ENCODE measurements around the gene RPL38. TPM values are rescaled to one million over a fixed set of nuclear protein-coding genes. Genes with fewer than 3 reads are reported as not detected.
A peak's percentile ranks its signal among the peaks of the same experiment; 100 is the strongest.

RPL38 gene
- polyA plus RNA-seq, 1 experiment, result 1,841 TPM

DNA sequence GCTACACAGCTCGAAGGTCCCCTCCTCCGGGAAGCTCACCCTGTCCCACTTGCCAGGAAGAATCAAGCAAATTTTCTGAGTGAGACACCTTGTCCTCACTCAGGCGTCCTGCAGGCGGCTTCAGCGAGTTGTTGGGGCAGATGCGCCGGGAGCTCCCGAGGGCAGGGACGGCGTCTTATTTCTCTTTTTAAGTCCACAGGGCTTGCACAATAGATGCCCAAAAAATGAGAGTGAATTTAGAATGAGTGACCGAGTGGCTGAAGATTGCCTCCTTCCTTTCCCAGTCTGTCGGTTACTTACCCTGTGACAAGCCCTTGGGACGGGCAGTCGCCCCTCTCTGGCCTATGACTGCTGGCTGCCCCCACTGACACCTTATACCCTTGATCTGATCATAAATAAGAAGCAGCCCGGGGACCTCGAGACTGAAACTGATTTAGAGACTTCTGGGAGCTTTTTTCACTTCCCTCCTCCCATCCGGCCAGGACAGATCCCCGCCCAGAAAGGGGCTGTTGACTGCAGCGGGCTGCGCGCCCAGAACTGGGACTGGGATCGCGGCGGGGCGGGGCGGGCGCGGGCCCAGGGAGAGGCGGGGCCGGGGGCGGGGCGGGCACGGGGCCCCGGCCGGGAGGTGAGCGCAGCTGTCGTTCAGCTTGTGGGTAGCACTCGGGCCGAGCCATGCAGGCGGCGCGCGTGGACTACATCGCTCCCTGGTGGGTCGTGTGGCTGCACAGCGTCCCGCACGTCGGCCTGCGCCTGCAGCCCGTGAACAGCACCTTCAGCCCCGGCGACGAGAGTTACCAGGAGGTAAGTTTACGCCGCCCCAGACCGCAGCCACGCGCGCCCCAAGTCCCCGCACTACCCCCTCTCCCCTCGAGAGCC lies 9.7 kb downstream of the RPL38 start, which contains the start of gene TTYH2:
Gene TTYH2, plus strand, starts transcription at position 659 of the 879 bp plus-strand sequence. Its CDS starts 17 bp downstream, at position 676.
- H3K4me3 ChIP-seq (ENCODE audit: low read depth, low read length), result peak within 1 kb of the TSS; percentile 46
- ChIA-PET POLR2A (interaction anchor here (0.7 kb wide), 1 partner anchor 9 kb away, joined by 3 read pairs; no protein-coding TSS in a partner anchor), CTCF (interaction anchor here (0.7 to 4.0 kb wide), 4 partner anchors 9 to 148 kb away, joined by 3 to 21 read pairs (median 4); partner anchors contain the start of genes BTBD17 and RPL38)
- H3K27me3 ChIP-seq (ENCODE audit: control insufficient read depth, insufficient read depth, low read length), result no peaks in the 10 kb centered on the region
- TF ChIP-seq, protein P1, sequence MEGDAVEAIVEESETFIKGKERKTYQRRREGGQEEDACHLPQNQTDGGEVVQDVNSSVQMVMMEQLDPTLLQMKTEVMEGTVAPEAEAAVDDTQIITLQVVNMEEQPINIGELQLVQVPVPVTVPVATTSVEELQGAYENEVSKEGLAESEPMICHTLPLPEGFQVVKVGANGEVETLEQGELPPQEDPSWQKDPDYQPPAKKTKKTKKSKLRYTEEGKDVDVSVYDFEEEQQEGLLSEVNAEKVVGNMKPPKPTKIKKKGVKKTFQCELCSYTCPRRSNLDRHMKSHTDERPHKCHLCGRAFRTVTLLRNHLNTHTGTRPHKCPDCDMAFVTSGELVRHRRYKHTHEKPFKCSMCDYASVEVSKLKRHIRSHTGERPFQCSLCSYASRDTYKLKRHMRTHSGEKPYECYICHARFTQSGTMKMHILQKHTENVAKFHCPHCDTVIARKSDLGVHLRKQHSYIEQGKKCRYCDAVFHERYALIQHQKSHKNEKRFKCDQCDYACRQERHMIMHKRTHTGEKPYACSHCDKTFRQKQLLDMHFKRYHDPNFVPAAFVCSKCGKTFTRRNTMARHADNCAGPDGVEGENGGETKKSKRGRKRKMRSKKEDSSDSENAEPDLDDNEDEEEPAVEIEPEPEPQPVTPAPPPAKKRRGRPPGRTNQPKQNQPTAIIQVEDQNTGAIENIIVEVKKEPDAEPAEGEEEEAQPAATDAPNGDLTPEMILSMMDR (IDR thresholded peaks at IDR 0.05; ENCODE audit: insufficient read depth, low read depth, low read length), result peak; percentile 50
- H3K36me3 ChIP-seq (ENCODE audit: control insufficient read depth, insufficient read depth, low read length), result peaks cover 8% of the 10 kb centered on the region
- DNase-seq (ENCODE audit: low read depth), result peak; percentile 34

DNA sequence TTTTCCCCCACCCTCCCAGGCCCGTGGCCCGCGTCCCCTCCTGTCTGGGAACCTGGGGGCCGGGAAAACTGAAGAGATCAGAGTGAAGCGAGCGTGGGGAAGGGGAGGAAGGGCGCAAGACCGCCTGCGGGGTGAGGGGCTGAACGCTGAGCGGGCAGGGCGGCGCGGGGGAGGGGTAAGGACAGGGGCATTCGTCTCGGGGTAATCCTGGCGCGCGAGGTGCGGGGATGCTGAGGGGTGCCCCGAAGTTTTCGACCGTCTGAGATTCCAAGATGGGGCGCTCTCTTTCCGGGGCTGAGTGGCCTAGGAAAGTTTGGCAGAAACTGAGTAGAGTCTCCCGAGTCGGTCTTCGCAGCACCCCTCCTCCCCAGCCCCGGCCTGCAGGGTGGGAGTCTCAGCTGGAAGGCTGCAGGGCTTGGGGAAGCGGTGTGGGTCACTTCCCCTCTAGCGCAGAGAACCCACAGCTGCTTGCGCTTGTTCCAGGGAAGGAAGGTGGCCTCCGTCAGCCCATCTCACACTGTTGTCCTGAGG lies 10.4 kb downstream of the RPL38 start:
- H3K27me3 ChIP-seq (ENCODE audit: control insufficient read depth, insufficient read depth, low read length), result no peaks in the 10 kb centered on the region
- POLR2A ChIA-PET, result no interaction called here
- TF ChIP-seq, protein P1 (IDR thresholded peaks at IDR 0.05; ENCODE audit: insufficient read depth, low read depth, low read length), result no peak
- CTCF ChIA-PET, result interaction anchor here (1.1 to 4.0 kb wide), 2 partner anchors 10 to 148 kb away, joined by 3 to 21 read pairs; partner anchors contain the start of genes BTBD17 and RPL38
- DNase-seq (ENCODE audit: low read depth), result no peak
- peak overlapping the region; percentile 40 for H3K4me3 ChIP-seq (ENCODE audit: low read depth, low read length)
- peaks cover 6% of the 10 kb centered on the region for H3K36me3 ChIP-seq (ENCODE audit: control insufficient read depth, insufficient read depth, low read length)

DNA sequence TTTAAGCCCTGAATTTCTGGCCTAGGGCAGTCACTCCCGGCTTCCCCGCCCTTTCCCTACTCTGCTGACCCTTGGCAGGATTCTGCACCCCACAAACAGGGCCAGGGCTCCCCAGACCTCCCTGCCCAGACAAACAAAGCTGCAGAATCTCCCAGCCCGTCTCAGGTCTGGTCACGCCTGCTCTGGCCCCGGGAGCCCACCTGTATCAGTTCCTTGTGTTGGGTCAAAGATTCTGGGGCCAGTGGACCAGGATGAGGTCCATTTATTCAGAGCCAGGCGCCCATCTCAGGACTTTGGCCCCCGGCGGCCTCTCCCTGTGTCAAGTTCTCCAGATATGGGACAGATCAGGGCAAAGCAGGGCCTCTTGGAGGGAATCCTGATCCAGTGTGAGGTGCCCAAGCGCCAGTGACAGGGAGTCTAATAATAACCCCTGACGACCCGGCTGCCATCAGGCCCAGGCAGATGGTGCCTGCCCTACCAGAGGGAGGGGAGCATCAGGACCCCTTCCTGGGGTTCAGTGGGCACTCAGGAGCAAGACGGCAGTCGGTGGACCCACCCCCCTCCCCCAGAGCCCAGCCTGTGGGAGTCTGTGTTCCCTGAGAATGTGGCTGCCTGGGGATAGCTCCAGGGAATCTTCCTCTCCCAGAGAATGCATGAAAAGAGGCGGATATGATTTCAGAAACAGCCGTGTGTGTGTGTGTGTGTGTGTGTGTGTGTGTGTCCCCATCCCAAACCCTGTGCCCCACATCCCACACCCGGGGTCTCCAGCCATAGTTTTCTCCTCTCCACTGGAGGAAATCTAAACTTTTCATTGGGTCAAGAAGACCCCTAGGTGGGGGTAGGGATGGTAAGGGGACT lies 11.2 kb downstream of the RPL38 start:
- H3K36me3 ChIP-seq (ENCODE audit: control insufficient read depth, insufficient read depth, low read length), result peaks cover 3% of the 10 kb centered on the region
- TF ChIP-seq, protein P1 (IDR thresholded peaks at IDR 0.05; ENCODE audit: insufficient read depth, low read depth, low read length), result no peak
- POLR2A ChIA-PET, result interaction anchor here (0.7 kb wide), 1 partner anchor 90 kb away, joined by 4 read pairs; no protein-coding TSS in a partner anchor
- no peak overlapping the region for H3K4me3 ChIP-seq (ENCODE audit: low read depth, low read length)
- no peak for DNase-seq (ENCODE audit: low read depth)
- CTCF ChIA-PET, result interaction anchor here (1.0 to 4.0 kb wide), 3 partner anchors 10 to 147 kb away, joined by 3 to 21 read pairs (median 8); partner anchors contain the start of gene RPL38
- no peaks in the 10 kb centered on the region for H3K27me3 ChIP-seq (ENCODE audit: control insufficient read depth, insufficient read depth, low read length)

- H3K27me3 ChIP-seq (ENCODE audit: control insufficient read depth, insufficient read depth, low read length), result no peaks in the 10 kb centered on the region
- POLR2A ChIA-PET, result interaction anchor here (0.7 kb wide), 1 partner anchor 89 kb away, joined by 4 read pairs; no protein-coding TSS in a partner anchor
Observed at GRCh38 chr17:74215342-74215727, 11.9 kb downstream of the RPL38 start.

More at GRCh38 chr17:74215342-74215727, 11.9 kb downstream of the RPL38 start:
- H3K4me3 ChIP-seq (ENCODE audit: low read depth, low read length), result no peak overlapping the region
- TF ChIP-seq, protein P1 (IDR thresholded peaks at IDR 0.05; ENCODE audit: insufficient read depth, low read depth, low read length), result no peak
- no peak for DNase-seq (ENCODE audit: low read depth)
- no peaks in the 10 kb centered on the region for H3K36me3 ChIP-seq (ENCODE audit: control insufficient read depth, insufficient read depth, low read length)
- CTCF ChIA-PET, result interaction anchor here (1.0 to 4.0 kb wide), 3 partner anchors 11 to 146 kb away, joined by 3 to 21 read pairs (median 8); partner anchors contain the start of gene RPL38

Measured in BJ (cell line).